ENCODE data around the gene STAT4.

STAT4 gene

GRCh38 chr2:191128172-191128910 is 22.5 kb downstream of the STAT4 start:
- Histone ChIP-seq H3K27ac (ENCODE audit: low read length) (no peak overlapping the region), H3K36me3 (ENCODE audit: control insufficient read depth in 1 of 2, insufficient read depth in 2 of 2, low read length in 2 of 2) (no peaks in the 10 kb centered on the region), H3K27me3 (ENCODE audit: low read depth, low read length) (no peaks in the 10 kb centered on the region), H3K4me3 (ENCODE audit: low read depth in 1 of 2, low read length in 2 of 2) (no peak overlapping the region), H3K9me3 (ENCODE audit: control insufficient read depth in 1 of 2, low read length in 2 of 2) (no peaks in the 10 kb centered on the region), H3K4me1 (ENCODE audit: control insufficient read depth in 1 of 2, insufficient read depth in 2 of 2, low read length in 2 of 2) (no peaks in the 10 kb centered on the region)

GRCh38 chr2:191127235-191127634 is 23.6 kb downstream of the STAT4 start:
- H3K4me3 ChIP-seq (ENCODE audit: low read depth in 1 of 2, low read length in 2 of 2): no peak overlapping the region
- no peaks in the 10 kb centered on the region for H3K27me3 ChIP-seq (ENCODE audit: low read depth, low read length)
- no peaks in the 10 kb centered on the region for H3K4me1 ChIP-seq (ENCODE audit: control insufficient read depth in 1 of 2, insufficient read depth in 2 of 2, low read length in 2 of 2)
- H3K36me3 ChIP-seq (ENCODE audit: control insufficient read depth in 1 of 2, insufficient read depth in 2 of 2, low read length in 2 of 2): no peaks in the 10 kb centered on the region
- no peaks in the 10 kb centered on the region for H3K9me3 ChIP-seq (ENCODE audit: control insufficient read depth in 1 of 2, low read length in 2 of 2)
- no peak overlapping the region for H3K27ac ChIP-seq (ENCODE audit: low read length)

GRCh38 chr2:191126386-191127085 is 24.3 kb downstream of the STAT4 start:
- H3K27ac ChIP-seq (ENCODE audit: low read length): no peak overlapping the region

GRCh38 chr2:191125646-191126045 is 25.1 kb downstream of the STAT4 start:
- Histone ChIP-seq H3K36me3 (ENCODE audit: control insufficient read depth in 1 of 2, insufficient read depth in 2 of 2, low read length in 2 of 2) (no peaks in the 10 kb centered on the region), H3K4me3 (ENCODE audit: low read depth in 1 of 2, low read length in 2 of 2) (no peak overlapping the region), H3K27ac (ENCODE audit: low read length) (no peak overlapping the region), H3K9me3 (ENCODE audit: control insufficient read depth in 1 of 2, low read length in 2 of 2) (no peaks in the 10 kb centered on the region), H3K27me3 (ENCODE audit: low read depth, low read length) (no peaks in the 10 kb centered on the region), H3K4me1 (ENCODE audit: control insufficient read depth in 1 of 2, insufficient read depth in 2 of 2, low read length in 2 of 2) (no peaks in the 10 kb centered on the region)

More at GRCh38 chr2:191126386-191127085, 24.3 kb downstream of the STAT4 start:
- Histone ChIP-seq H3K9me3 (ENCODE audit: control insufficient read depth in 1 of 2, low read length in 2 of 2) (no peaks in the 10 kb centered on the region), H3K36me3 (ENCODE audit: control insufficient read depth in 1 of 2, insufficient read depth in 2 of 2, low read length in 2 of 2) (no peaks in the 10 kb centered on the region), H3K4me3 (ENCODE audit: low read depth in 1 of 2, low read length in 2 of 2) (no peak overlapping the region), H3K4me1 (ENCODE audit: control insufficient read depth in 1 of 2, insufficient read depth in 2 of 2, low read length in 2 of 2) (no peaks in the 10 kb centered on the region), H3K27me3 (ENCODE audit: low read depth, low read length) (no peaks in the 10 kb centered on the region)

GRCh38 chr2:191122638-191123294 is 28.0 kb downstream of the STAT4 start:
- Histone ChIP-seq H3K9me3 (ENCODE audit: control insufficient read depth in 1 of 2, low read length in 2 of 2) (no peaks in the 10 kb centered on the region), H3K4me1 (ENCODE audit: control insufficient read depth in 1 of 2, insufficient read depth in 2 of 2, low read length in 2 of 2) (no peaks in the 10 kb centered on the region), H3K36me3 (ENCODE audit: control insufficient read depth in 1 of 2, insufficient read depth in 2 of 2, low read length in 2 of 2) (no peaks in the 10 kb centered on the region), H3K27ac (ENCODE audit: low read length) (no peak overlapping the region), H3K4me3 (ENCODE audit: low read depth in 1 of 2, low read length in 2 of 2) (no peak overlapping the region), H3K27me3 (ENCODE audit: low read depth, low read length) (no peaks in the 10 kb centered on the region)

GRCh38 chr2:191117341-191117740 is 33.5 kb downstream of the STAT4 start:
- no peaks in the 10 kb centered on the region for H3K27me3 ChIP-seq (ENCODE audit: low read depth, low read length)
- H3K4me3 ChIP-seq (ENCODE audit: low read depth in 1 of 2, low read length in 2 of 2): no peak overlapping the region

GRCh38 chr2:191115804-191116203 is 35.0 kb downstream of the STAT4 start:
- Histone ChIP-seq H3K27ac (ENCODE audit: low read length) (no peak overlapping the region), H3K36me3 (ENCODE audit: control insufficient read depth in 1 of 2, insufficient read depth in 2 of 2, low read length in 2 of 2) (no peaks in the 10 kb centered on the region), H3K9me3 (ENCODE audit: control insufficient read depth in 1 of 2, low read length in 2 of 2) (no peaks in the 10 kb centered on the region), H3K27me3 (ENCODE audit: low read depth, low read length) (no peaks in the 10 kb centered on the region), H3K4me3 (ENCODE audit: low read depth in 1 of 2, low read length in 2 of 2) (no peak overlapping the region), H3K4me1 (ENCODE audit: control insufficient read depth in 1 of 2, insufficient read depth in 2 of 2, low read length in 2 of 2) (no peaks in the 10 kb centered on the region)

More at GRCh38 chr2:191117341-191117740, 33.5 kb downstream of the STAT4 start:
- Histone ChIP-seq H3K36me3 (ENCODE audit: control insufficient read depth in 1 of 2, insufficient read depth in 2 of 2, low read length in 2 of 2) (no peaks in the 10 kb centered on the region), H3K4me1 (ENCODE audit: control insufficient read depth in 1 of 2, insufficient read depth in 2 of 2, low read length in 2 of 2) (no peaks in the 10 kb centered on the region), H3K27ac (ENCODE audit: low read length) (no peak overlapping the region), H3K9me3 (ENCODE audit: control insufficient read depth in 1 of 2, low read length in 2 of 2) (no peaks in the 10 kb centered on the region)

GRCh38 chr2:191115391-191115790 is 35.4 kb downstream of the STAT4 start:
- Histone ChIP-seq H3K9me3 (ENCODE audit: control insufficient read depth in 1 of 2, low read length in 2 of 2) (no peaks in the 10 kb centered on the region), H3K27me3 (ENCODE audit: low read depth, low read length) (no peaks in the 10 kb centered on the region), H3K36me3 (ENCODE audit: control insufficient read depth in 1 of 2, insufficient read depth in 2 of 2, low read length in 2 of 2) (no peaks in the 10 kb centered on the region), H3K27ac (ENCODE audit: low read length) (no peak overlapping the region), H3K4me3 (ENCODE audit: low read depth in 1 of 2, low read length in 2 of 2) (no peak overlapping the region), H3K4me1 (ENCODE audit: control insufficient read depth in 1 of 2, insufficient read depth in 2 of 2, low read length in 2 of 2) (no peaks in the 10 kb centered on the region)

GRCh38 chr2:191114403-191114886 is 36.3 kb downstream of the STAT4 start:
- Histone ChIP-seq H3K27ac (ENCODE audit: low read length) (no peak overlapping the region), H3K36me3 (ENCODE audit: control insufficient read depth in 1 of 2, insufficient read depth in 2 of 2, low read length in 2 of 2) (no peaks in the 10 kb centered on the region)

GRCh38 chr2:191113761-191114160 is 37.0 kb downstream of the STAT4 start:
- no peaks in the 10 kb centered on the region for H3K9me3 ChIP-seq (ENCODE audit: control insufficient read depth in 1 of 2, low read length in 2 of 2)
- no peaks in the 10 kb centered on the region for H3K4me1 ChIP-seq (ENCODE audit: control insufficient read depth in 1 of 2, insufficient read depth in 2 of 2, low read length in 2 of 2)
- H3K27me3 ChIP-seq (ENCODE audit: low read depth, low read length): no peaks in the 10 kb centered on the region
- H3K4me3 ChIP-seq (ENCODE audit: low read depth in 1 of 2, low read length in 2 of 2): no peak overlapping the region
- no peaks in the 10 kb centered on the region for H3K36me3 ChIP-seq (ENCODE audit: control insufficient read depth in 1 of 2, insufficient read depth in 2 of 2, low read length in 2 of 2)
- no peak overlapping the region for H3K27ac ChIP-seq (ENCODE audit: low read length)

More at GRCh38 chr2:191114403-191114886, 36.3 kb downstream of the STAT4 start:
- H3K4me1 ChIP-seq (ENCODE audit: control insufficient read depth in 1 of 2, insufficient read depth in 2 of 2, low read length in 2 of 2): no peaks in the 10 kb centered on the region
- no peaks in the 10 kb centered on the region for H3K9me3 ChIP-seq (ENCODE audit: control insufficient read depth in 1 of 2, low read length in 2 of 2)
- H3K4me3 ChIP-seq (ENCODE audit: low read depth in 1 of 2, low read length in 2 of 2): no peak overlapping the region
- H3K27me3 ChIP-seq (ENCODE audit: low read depth, low read length): no peaks in the 10 kb centered on the region

GRCh38 chr2:191112448-191112901 is 38.3 kb downstream of the STAT4 start:
- no peaks in the 10 kb centered on the region for H3K36me3 ChIP-seq (ENCODE audit: control insufficient read depth in 1 of 2, insufficient read depth in 2 of 2, low read length in 2 of 2)
- H3K9me3 ChIP-seq (ENCODE audit: control insufficient read depth in 1 of 2, low read length in 2 of 2): no peaks in the 10 kb centered on the region
- H3K27me3 ChIP-seq (ENCODE audit: low read depth, low read length): no peaks in the 10 kb centered on the region
- no peak overlapping the region for H3K27ac ChIP-seq (ENCODE audit: low read length)
- H3K4me3 ChIP-seq (ENCODE audit: low read depth in 1 of 2, low read length in 2 of 2): no peak overlapping the region
- H3K4me1 ChIP-seq (ENCODE audit: control insufficient read depth in 1 of 2, insufficient read depth in 2 of 2, low read length in 2 of 2): no peaks in the 10 kb centered on the region
